ENCODE results near the gene ZDHHC1.

DNA sequence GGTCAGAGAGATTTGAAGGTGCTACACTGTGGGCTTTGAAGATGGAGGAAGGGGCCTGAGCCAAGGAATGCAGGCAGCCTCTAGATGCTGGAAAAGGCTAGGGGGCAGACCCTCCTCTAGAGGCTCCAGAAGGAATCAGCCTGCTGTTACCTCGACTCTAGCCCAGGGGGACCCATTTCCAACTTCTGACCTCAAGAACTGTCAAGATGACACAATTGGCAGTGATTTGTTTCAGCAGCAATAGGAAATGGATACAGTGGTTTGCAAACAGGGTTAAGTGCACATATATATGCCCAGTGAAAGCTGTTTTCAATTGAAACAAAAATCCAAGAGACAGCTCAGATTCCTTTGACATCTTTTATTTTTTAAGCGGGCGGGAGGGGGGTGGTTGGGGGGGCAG lies 3.7 kb upstream of the ZDHHC1 start:
- TF ChIP-seq POLR2A (IDR thresholded peaks at IDR 0.05) (no peak), POLR2AphosphoS5 (IDR thresholded peaks at IDR 0.05) (no peak)
